ENCODE data around the gene LIPC. TPM values are rescaled to one million over a fixed set of nuclear protein-coding genes. Genes with fewer than 3 reads are reported as not detected.

Gene LIPC
- total and polyA plus RNA-seq, 7 donors: 0.01 TPM; not detected in 6

GRCh38 chr15:58391088-58391487 is 40.7 kb upstream of the LIPC start:
- ATAC-seq: no peak
- DNase-seq: no peak
- H3K27me3 ChIP-seq (ENCODE audit: insufficient read depth in 3 of 3, low read length in 2 of 3): peaks cover 0 to 1% (median 0%) of the 10 kb centered on the region in 3 donors
- 90 to 94% (median 92%) methylated on average over 6 of the region's 6 CpGs for WGBS, 3 donors
- no peak overlapping the region for H3K27ac ChIP-seq
- no peaks in the 10 kb centered on the region for H3K9me3 ChIP-seq
- TF ChIP-seq CTCF (IDR thresholded peaks at IDR 0.05): no peak
- no peaks in the 10 kb centered on the region for H3K36me3 ChIP-seq (ENCODE audit: insufficient read depth in 1 of 2, low read depth in 1 of 2)
- intact Hi-C loops (cut with DNase I): loop anchor here in 1 of 2 donors (5.0 kb wide), 1 partner anchor 34 kb away; no protein-coding TSS in a partner anchor
- H3K4me3 ChIP-seq: no peak overlapping the region
- H3K4me1 ChIP-seq: no peaks in the 10 kb centered on the region

GRCh38 chr15:58392141-58392540 is 39.6 kb upstream of the LIPC start:
- TF ChIP-seq CTCF (IDR thresholded peaks at IDR 0.05): no peak
- no peak for ATAC-seq
- Histone ChIP-seq H3K9me3 (no peaks in the 10 kb centered on the region), H3K27ac (no peak overlapping the region), H3K4me1 (no peaks in the 10 kb centered on the region), H3K4me3 (no peak overlapping the region), H3K36me3 (ENCODE audit: insufficient read depth in 1 of 2, low read depth in 1 of 2) (no peaks in the 10 kb centered on the region), H3K27me3 (ENCODE audit: insufficient read depth in 3 of 3, low read length in 2 of 3) (peaks cover 0 to 1% (median 0%) of the 10 kb centered on the region in 3 donors)
- DNase-seq: no peak
- 93 to 97% (median 95%) methylated on average over 3 of the region's 3 CpGs for WGBS, 3 donors
- intact Hi-C loops (cut with DNase I): loop anchor here in 1 of 2 donors (5.0 kb wide), 1 partner anchor 35 kb away; no protein-coding TSS in a partner anchor

GRCh38 chr15:58392611-58393161 is 39.1 kb upstream of the LIPC start:
- ATAC-seq: no peak
- intact Hi-C loops (cut with DNase I): loop anchor here in 1 of 2 donors (5.0 kb wide), 1 partner anchor 35 kb away; no protein-coding TSS in a partner anchor
- Histone ChIP-seq H3K27ac (no peak overlapping the region), H3K36me3 (ENCODE audit: insufficient read depth in 1 of 2, low read depth in 1 of 2) (no peaks in the 10 kb centered on the region), H3K4me3 (no peak overlapping the region), H3K27me3 (ENCODE audit: insufficient read depth in 3 of 3, low read length in 2 of 3) (peaks cover 0 to 1% (median 0%) of the 10 kb centered on the region in 3 donors), H3K4me1 (no peaks in the 10 kb centered on the region), H3K9me3 (no peaks in the 10 kb centered on the region)
- 92 to 97% (median 97%) methylated on average over 5 of the region's 5 CpGs for WGBS, 3 donors
- DNase-seq: no peak
- TF ChIP-seq CTCF (IDR thresholded peaks at IDR 0.05): no peak

GRCh38 chr15:58393241-58393662 is 38.5 kb upstream of the LIPC start:
- no peak for TF ChIP-seq CTCF (IDR thresholded peaks at IDR 0.05)
- Histone ChIP-seq H3K9me3 (no peaks in the 10 kb centered on the region), H3K4me3 (no peak overlapping the region), H3K36me3 (ENCODE audit: insufficient read depth in 1 of 2, low read depth in 1 of 2) (no peaks in the 10 kb centered on the region), H3K4me1 (no peaks in the 10 kb centered on the region), H3K27ac (no peak overlapping the region), H3K27me3 (ENCODE audit: insufficient read depth in 3 of 3, low read length in 2 of 3) (peaks cover 0 to 1% (median 0%) of the 10 kb centered on the region in 3 donors)
- WGBS, 3 donors: 63 to 70% (median 69%) methylated on average over 5 of the region's 5 CpGs
- DNase-seq (no peak), ATAC-seq (no peak)
- intact Hi-C loops (cut with DNase I): loop anchor here in 1 of 2 donors (5.0 kb wide), 1 partner anchor 36 kb away; no protein-coding TSS in a partner anchor

DNA sequence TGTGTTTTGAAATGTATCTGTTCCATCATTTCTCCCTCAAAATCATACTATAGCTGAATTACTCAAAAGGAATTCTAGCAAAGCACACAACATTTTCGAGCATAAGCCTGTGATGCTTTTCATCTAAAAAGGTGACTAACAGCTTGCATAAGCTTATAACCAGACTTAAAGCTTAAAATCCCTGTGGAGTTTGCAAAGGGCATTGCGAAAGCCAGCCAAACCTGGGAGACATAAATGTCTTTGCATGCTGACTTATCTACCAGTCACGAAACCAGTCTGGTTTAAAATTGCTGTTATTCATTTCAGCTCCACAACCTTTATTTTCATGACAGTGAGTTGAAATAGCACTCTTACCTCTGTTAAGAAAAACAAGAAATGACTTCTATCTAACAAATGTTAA is 35.6 kb upstream of the LIPC start:
- H3K36me3 ChIP-seq (ENCODE audit: insufficient read depth in 1 of 2, low read depth in 1 of 2): no peaks in the 10 kb centered on the region
- no peaks in the 10 kb centered on the region for H3K9me3 ChIP-seq
- DNase-seq: no peak
- H3K4me3 ChIP-seq: no peak overlapping the region
- ATAC-seq: no peak
- H3K27me3 ChIP-seq (ENCODE audit: insufficient read depth in 3 of 3, low read length in 2 of 3): peaks cover 0 to 1% (median 0%) of the 10 kb centered on the region in 3 donors
- H3K27ac ChIP-seq: no peak overlapping the region
- no peaks in the 10 kb centered on the region for H3K4me1 ChIP-seq
- TF ChIP-seq CTCF (IDR thresholded peaks at IDR 0.05): no peak
- WGBS, 3 donors: 62 to 80% (median 76%) methylated on average over 3 of the region's 3 CpGs
- intact Hi-C loops (cut with DNase I): no loop called here
